Neural cell (in vitro differentiated cells): ENCODE results near the gene KAT2A. TPM values are rescaled to one million over a fixed set of nuclear protein-coding genes. Genes with fewer than 3 reads are reported as not detected.

Experiments
- H2AFZ ChIP-seq: fragments of 200-600, 300-800 bp; sonication (generic), shearing (Covaris generic); 2 replicates; pipeline ENCODE4 v1.6.0; 2014; ENCODE audit warnings: low read depth, mild to moderate bottlenecking, antibody characterized with exemption, low read length, moderate library complexity
- H3F3A ChIP-seq: fragments of 200-600 bp; shearing (Covaris generic); 2 replicates; pipeline ENCODE4 v1.6.1; 2016; ENCODE audit warnings: mild to moderate bottlenecking, moderate library complexity, mixed read lengths, antibody characterized with exemption, low read length; ENCODE audit not compliant: insufficient read depth, poor library complexity, severe bottlenecking
- H3K27ac ChIP-seq: fragments of 200-600, 300-800 bp; sonication (generic), shearing (Covaris generic); 2 replicates; pipeline ENCODE4 v1.5.1; 2014; ENCODE audit warnings: mild to moderate bottlenecking, low read length, moderate library complexity
- H3K27me3 ChIP-seq: fragments of 300-800, 200-600 bp; sonication (generic), shearing (Covaris generic); 2 replicates; pipeline ENCODE4 v1.6.0; 2014; ENCODE audit warnings: mild to moderate bottlenecking, low read depth, low read length, moderate library complexity; ENCODE audit not compliant: insufficient read depth
- H3K36me3 ChIP-seq: fragments of 300-800, 200-600 bp; sonication (generic), shearing (Covaris generic); 2 replicates; pipeline ENCODE4 v1.5.1; 2014; ENCODE audit warnings: mild to moderate bottlenecking, antibody characterized with exemption, low read length, moderate library complexity; ENCODE audit not compliant: insufficient read depth
- H3K4me2 ChIP-seq: fragments of 300-800, 200-600 bp; sonication (generic), shearing (Covaris generic); 2 replicates; pipeline ENCODE4 v1.6.0; 2014; ENCODE audit warnings: mild to moderate bottlenecking, low read length
- H3K4me3 ChIP-seq: fragments of 300-800, 200-600 bp; sonication (generic), shearing (Covaris generic); 2 replicates; pipeline ENCODE4 v1.5.1; 2014; ENCODE audit warnings: mild to moderate bottlenecking, low read length, moderate library complexity
- H3K79me2 ChIP-seq: fragments of 200-600 bp; shearing (Covaris generic); replicated peaks from 2 replicates; pipeline ENCODE4 v1.6.0; 2014; ENCODE audit warnings: mild to moderate bottlenecking, low read length, moderate library complexity; ENCODE audit not compliant: insufficient read depth
- H3K9ac ChIP-seq: fragments of 300-800, 200-600 bp; sonication (generic), shearing (Covaris generic); 2 replicates; pipeline ENCODE4 v1.6.1; 2016; ENCODE audit warnings: mild to moderate bottlenecking, low read length, mixed read lengths
- H3K9me2 ChIP-seq: fragments of 200-600 bp; shearing (Covaris generic); 2 replicates; pipeline ENCODE4 v1.6.1; 2016; ENCODE audit warnings: mild to moderate bottlenecking, low read length, mixed read lengths; ENCODE audit not compliant: insufficient read depth
- H3K9me3 ChIP-seq: fragments of 200-600, 300-800 bp; sonication (generic), shearing (Covaris generic); 2 replicates; pipeline ENCODE4 v1.6.1; 2016; ENCODE audit warnings: mild to moderate bottlenecking, mixed run types, low read length, moderate library complexity, mixed read lengths
- H4K20me1 ChIP-seq: fragments of 200-600 bp; shearing (Covaris generic); 2 replicates; pipeline ENCODE4 v1.6.1; 2016; ENCODE audit warnings: mild to moderate bottlenecking, mixed run types; ENCODE audit not compliant: insufficient read depth
- EP300 ChIP-seq: fragments of 450-650 bp; conservative IDR thresholded peaks from 2 replicates; pipeline ENCODE4 v1.6.1; 2014; ENCODE audit warnings: antibody characterized with exemption, mild to moderate bottlenecking, moderate library complexity; ENCODE audit not compliant: poor library complexity, severe bottlenecking
- EZH2 ChIP-seq: fragments of 200-600, 300-800 bp; shearing (Covaris generic), sonication (generic); IDR thresholded peaks from 2 replicates; pipeline ENCODE4 v1.6.1; 2014; ENCODE audit warnings: antibody characterized with exemption, low read length, borderline replicate concordance, mild to moderate bottlenecking; ENCODE audit not compliant: insufficient read depth, poor library complexity, severe bottlenecking
- MXI1 ChIP-seq: fragments of 450-650 bp; conservative IDR thresholded peaks from 2 replicates; pipeline ENCODE4 v1.6.1; 2014; ENCODE audit warnings: antibody characterized with exemption, mild to moderate bottlenecking; ENCODE audit not compliant: poor library complexity, severe bottlenecking
- POLR2AphosphoS5 ChIP-seq: IDR thresholded peaks from 2 replicates; pipeline ENCODE4 v1.6.1; 2012
- RAD21 ChIP-seq: fragments of 450-650 bp; conservative IDR thresholded peaks from 2 replicates; pipeline ENCODE4 v1.6.1; 2014; ENCODE audit warnings: antibody characterized with exemption, mild to moderate bottlenecking, moderate library complexity
- REST ChIP-seq: IDR thresholded peaks from 2 replicates; pipeline ENCODE4 v1.6.1; 2012; ENCODE audit warnings: borderline replicate concordance
- SMC3 ChIP-seq: fragments of 450-650 bp; conservative IDR thresholded peaks from 2 replicates; pipeline ENCODE4 v1.6.1; 2014; ENCODE audit warnings: antibody characterized with exemption, mild to moderate bottlenecking, moderate library complexity; ENCODE audit not compliant: poor library complexity
- TAF1 ChIP-seq: IDR thresholded peaks from 2 replicates; pipeline ENCODE4 v1.6.1; 2012; ENCODE audit warnings: low read depth
- polyA plus RNA-seq: library from polyadenylated mRNA; depleted of rRNA; stranded (reverse); fragments of >200 nt; gene quantifications from 2 replicates; pipeline ENCODE4 v1.2.3, GENCODE V29; 2014
- TF ChIP-seq, protein P1 (sequence below): fragments of 450-650 bp; IDR thresholded peaks from 2 replicates; pipeline ENCODE4 v1.5.1; 2014; ENCODE audit warnings: antibody characterized with exemption, mild to moderate bottlenecking, moderate library complexity; ENCODE audit not compliant: poor library complexity, severe bottlenecking

The KAT2A gene
- polyA plus RNA-seq, 1 donor from 2014 or later, result 39.9 TPM

GRCh38 chr17:42072323-42073187 lies 48.6 kb downstream of the KAT2A start:
- TF ChIP-seq SMC3, result no peak
- no peak for TF ChIP-seq TAF1
- TF ChIP-seq MXI1, result no peak
- TF ChIP-seq EZH2, result no peak
- no peak for TF ChIP-seq REST
- TF ChIP-seq, protein P1, sequence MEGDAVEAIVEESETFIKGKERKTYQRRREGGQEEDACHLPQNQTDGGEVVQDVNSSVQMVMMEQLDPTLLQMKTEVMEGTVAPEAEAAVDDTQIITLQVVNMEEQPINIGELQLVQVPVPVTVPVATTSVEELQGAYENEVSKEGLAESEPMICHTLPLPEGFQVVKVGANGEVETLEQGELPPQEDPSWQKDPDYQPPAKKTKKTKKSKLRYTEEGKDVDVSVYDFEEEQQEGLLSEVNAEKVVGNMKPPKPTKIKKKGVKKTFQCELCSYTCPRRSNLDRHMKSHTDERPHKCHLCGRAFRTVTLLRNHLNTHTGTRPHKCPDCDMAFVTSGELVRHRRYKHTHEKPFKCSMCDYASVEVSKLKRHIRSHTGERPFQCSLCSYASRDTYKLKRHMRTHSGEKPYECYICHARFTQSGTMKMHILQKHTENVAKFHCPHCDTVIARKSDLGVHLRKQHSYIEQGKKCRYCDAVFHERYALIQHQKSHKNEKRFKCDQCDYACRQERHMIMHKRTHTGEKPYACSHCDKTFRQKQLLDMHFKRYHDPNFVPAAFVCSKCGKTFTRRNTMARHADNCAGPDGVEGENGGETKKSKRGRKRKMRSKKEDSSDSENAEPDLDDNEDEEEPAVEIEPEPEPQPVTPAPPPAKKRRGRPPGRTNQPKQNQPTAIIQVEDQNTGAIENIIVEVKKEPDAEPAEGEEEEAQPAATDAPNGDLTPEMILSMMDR, result no peak
- no peak for TF ChIP-seq RAD21
- TF ChIP-seq POLR2AphosphoS5, result no peak
- no peak for TF ChIP-seq EP300
- no peaks in the 10 kb centered on the region for H3K79me2 ChIP-seq
- H3K4me3 ChIP-seq, result no peak overlapping the region
- H3K9me2 ChIP-seq, result no peaks in the 10 kb centered on the region
- H3F3A ChIP-seq, result no peaks in the 10 kb centered on the region
- no peaks in the 10 kb centered on the region for H4K20me1 ChIP-seq
- H3K36me3 ChIP-seq, result no peaks in the 10 kb centered on the region
- no peak overlapping the region for H3K9ac ChIP-seq
- H3K9me3 ChIP-seq, result no peaks in the 10 kb centered on the region
- H3K27ac ChIP-seq, result no peak overlapping the region
- no peak overlapping the region for H3K4me2 ChIP-seq
- H3K27me3 ChIP-seq, result peaks cover 38% of the 10 kb centered on the region
- H2AFZ ChIP-seq, result no peak overlapping the region

- Histone ChIP-seq H3F3A (no peaks in the 10 kb centered on the region), H3K4me2 (no peak overlapping the region), H3K27me3 (peaks cover 38% of the 10 kb centered on the region)
Measured at GRCh38 chr17:42071810-42072209, 49.4 kb downstream of the KAT2A start.

More at GRCh38 chr17:42071810-42072209, 49.4 kb downstream of the KAT2A start:
- Histone ChIP-seq H3K4me3 (no peak overlapping the region), H3K9me2 (no peaks in the 10 kb centered on the region), H3K9me3 (no peaks in the 10 kb centered on the region), H3K79me2 (no peaks in the 10 kb centered on the region), H3K27ac (no peak overlapping the region), H3K36me3 (no peaks in the 10 kb centered on the region), H2AFZ (no peak overlapping the region), H4K20me1 (no peaks in the 10 kb centered on the region), H3K9ac (no peak overlapping the region)
- no peak for TF ChIP-seq EP300
- TF ChIP-seq RAD21, result no peak
- TF ChIP-seq, protein P1, result no peak
- TF ChIP-seq MXI1, result no peak
- no peak for TF ChIP-seq TAF1
- TF ChIP-seq REST, result no peak
- no peak for TF ChIP-seq POLR2AphosphoS5
